ENCODE measurements around the gene NELFE. TPM values are rescaled to one million over a fixed set of nuclear protein-coding genes. Genes with fewer than 3 reads are reported as not detected.
"Not testable (repeated sequence)": the region's sequence is repeated elsewhere in the genome, so short reads cannot be mapped to it uniquely, and the experiment has no call there.

NELFE gene
- total RNA-seq, 1 donor from 2014 or later: 87.1 TPM

DNA sequence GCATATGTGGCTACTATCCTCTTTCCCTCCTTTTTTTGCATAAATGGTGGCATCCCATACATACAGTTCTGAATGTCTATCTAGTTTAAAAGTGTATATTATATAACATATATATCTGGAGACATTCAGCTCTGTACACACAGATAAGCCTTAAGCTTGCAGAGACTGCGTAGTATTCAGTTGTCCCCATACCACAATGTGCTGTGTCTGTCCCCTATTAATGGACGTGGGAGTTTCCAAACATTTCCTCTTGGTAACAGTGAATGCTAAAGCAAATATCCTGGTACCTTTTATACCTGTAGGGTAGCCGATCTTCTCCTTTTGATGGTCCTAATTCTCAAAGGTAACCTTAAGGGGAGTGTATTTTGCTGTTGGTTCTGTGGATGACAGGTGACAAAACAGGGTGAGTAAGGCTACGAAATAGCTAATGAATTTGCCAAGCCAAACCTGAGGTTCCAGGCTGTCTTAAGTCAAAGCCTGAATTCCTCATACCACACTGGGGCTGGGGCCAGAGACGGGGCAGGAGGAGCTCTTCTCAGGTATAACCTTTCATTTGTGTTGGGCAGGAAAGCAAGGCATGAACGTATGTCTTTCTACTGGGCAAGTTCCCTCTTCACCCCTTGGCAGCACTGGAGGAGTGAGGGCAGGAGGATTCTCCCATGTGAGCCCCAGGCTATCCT lies 39.0 kb downstream of the NELFE start:
- DNase-seq (ENCODE audit: low read depth): no peak

DNA sequence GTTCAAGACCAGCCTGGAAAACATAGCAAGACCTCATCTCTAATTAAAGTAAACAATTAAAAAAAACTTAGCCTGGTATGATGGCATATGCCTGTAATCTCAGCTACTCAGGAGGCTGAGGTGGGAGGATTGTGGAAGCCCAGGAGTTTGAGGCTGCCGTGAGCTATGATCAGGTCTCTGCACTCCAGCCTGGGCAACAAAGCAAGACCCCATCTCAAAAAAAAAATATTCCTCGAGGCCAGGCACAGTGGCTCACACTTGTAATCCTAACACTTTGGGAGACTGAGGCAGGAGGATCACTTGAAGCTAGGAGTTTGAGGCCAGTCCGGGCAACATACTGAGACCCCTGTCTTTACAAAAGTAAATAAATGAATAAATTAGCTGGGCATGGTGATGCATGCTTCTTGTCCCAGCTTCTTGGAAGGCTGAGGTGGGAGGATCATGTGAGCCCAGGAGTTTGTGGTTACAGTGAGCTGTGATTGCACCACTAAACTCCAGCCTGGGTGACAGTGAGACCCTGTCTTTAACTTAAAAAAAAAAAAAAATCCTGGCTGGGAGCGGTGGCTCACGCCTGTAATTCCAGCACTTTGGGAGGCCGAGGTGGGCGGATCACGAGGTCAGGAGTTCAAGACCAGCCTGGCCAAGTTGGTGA lies 40.6 kb downstream of the NELFE start:
- no peak for DNase-seq (ENCODE audit: low read depth)

DNA sequence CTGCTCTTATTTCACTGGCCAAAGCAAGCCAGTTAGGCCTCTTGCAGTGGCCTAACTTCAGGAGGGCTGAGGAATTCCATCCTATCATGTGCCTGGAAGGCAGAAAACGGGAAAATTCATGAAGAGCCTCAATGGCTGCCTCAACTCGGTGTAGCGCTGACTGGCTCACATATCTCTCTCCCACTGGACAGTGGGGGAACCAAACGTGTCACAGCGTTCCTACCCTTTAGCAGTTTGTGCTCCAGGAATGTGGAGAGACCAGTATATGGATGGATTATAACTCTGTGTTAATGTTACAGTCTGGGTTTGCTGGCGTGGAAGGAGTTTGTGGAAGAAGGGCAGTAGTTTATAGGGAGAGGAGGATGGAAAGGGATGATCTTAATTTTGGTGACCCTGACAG lies 43.0 kb downstream of the NELFE start:
- DNase-seq (ENCODE audit: low read depth): no peak

DNA sequence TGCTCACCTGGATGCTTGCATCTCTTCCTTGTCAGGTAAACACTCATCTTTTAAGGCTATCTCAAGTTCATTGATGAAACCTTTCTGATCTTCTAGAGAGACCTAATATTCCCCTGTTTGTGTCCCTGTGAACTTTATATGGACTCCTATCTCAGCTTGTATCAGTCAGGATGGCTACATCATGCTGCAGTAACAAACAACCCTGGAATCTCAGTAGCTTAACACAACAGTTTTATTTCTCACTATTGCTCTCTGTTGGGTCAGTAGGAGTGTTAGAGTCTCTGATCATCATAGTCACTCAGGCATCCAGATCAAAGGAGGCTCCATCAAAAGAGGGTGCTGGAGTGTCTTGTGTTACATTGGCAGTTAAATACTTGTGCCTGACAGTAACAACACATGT lies 43.4 kb downstream of the NELFE start:
- DNase-seq (ENCODE audit: low read depth): no peak

DNA sequence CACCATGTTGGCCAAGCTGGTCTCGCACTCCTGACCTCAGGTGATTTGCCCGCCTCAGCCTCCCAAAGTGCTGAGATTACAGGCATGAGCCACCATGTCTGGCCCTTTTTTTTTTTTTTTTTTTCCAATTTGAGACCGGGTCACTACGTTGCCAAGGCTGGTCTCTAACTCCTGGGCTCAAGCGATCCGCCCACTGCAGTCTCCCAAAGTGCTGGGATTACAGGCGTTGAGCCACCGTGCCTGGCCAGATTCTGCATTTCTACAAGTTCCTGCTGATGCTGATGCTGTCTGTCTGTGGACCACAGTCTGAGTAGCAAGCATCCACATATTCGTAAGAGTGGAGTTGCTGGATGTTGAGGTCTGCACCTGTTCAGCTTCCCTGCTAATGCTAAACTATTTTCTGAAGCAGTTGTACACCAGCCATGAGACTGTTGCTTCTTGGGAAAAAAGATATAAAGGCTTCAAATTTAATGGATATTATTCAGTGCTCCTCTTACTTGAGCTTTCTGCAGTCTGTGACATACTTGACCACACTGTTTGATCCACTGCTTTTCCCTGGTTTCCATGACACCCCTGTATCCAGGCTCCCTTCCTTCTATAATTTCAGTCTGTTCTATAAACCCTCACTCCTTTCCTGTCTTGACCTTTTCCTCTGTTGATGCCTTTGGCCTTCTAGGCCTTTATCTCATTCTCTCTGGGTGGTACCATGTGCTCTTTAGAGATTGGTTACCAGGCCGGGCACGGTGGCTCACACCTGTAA lies 46.8 kb downstream of the NELFE start:
- no peak for DNase-seq (ENCODE audit: low read depth)

DNA sequence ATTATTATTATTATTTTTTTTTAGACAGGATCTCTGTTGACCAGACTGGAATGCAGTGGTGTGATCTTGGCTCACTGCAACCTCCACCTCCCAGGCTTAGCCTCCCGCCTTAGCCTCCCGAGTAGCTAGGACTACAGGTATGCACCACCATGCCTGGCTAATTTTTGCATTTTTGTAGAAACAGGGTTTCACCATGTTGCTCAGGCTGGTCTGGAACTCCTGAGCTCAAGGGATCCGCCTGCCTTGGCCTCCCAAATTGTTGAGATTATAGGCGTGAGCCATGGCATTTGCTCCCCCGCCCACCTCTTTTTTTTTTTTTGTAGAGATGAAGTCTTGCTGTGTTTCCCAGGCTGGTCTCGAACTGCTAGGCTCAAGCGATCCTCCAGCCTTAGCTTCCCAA lies 49.5 kb downstream of the NELFE start:
- DNase-seq (ENCODE audit: low read depth): not testable (repeated sequence)

DNA sequence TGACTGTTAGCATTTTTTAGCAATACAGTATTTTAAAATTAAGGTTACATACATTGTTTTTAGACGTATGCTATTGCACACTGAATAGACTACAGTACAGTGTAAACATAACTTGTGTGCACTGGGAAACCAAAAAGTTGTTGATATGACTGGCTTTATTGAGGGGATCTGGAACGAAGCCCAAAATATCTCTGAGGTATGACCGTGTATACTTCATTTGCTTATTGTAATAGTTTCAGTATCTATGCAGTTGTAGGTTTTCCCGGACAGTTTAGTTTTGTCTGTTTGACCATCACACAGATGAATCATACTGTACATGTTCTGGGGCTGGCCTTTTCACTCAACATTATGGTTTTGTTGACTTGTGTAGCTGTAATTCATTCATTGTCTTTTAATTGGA lies 50.0 kb downstream of the NELFE start:
- DNase-seq (ENCODE audit: low read depth): no peak

DNA sequence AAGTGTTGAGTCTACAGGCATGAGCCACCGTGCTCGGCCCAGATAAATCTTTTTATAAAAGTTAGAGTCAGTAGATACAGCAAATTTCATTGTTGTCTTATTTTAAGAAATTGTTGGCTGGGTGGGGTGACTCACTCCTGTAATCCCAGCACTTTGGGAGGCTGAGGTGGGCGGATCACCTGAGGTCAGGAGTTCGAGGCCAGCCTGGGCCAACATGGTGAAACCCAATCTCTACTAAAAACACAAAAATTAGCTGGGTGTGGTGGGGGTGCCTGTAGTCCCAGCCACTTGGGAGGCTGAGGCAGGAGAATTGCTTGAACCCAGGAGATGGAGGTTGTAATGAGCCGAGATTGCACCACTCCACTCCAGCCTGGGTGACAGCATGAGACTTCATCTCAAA lies 50.5 kb downstream of the NELFE start:
- not testable (repeated sequence) for DNase-seq (ENCODE audit: low read depth)

DNA sequence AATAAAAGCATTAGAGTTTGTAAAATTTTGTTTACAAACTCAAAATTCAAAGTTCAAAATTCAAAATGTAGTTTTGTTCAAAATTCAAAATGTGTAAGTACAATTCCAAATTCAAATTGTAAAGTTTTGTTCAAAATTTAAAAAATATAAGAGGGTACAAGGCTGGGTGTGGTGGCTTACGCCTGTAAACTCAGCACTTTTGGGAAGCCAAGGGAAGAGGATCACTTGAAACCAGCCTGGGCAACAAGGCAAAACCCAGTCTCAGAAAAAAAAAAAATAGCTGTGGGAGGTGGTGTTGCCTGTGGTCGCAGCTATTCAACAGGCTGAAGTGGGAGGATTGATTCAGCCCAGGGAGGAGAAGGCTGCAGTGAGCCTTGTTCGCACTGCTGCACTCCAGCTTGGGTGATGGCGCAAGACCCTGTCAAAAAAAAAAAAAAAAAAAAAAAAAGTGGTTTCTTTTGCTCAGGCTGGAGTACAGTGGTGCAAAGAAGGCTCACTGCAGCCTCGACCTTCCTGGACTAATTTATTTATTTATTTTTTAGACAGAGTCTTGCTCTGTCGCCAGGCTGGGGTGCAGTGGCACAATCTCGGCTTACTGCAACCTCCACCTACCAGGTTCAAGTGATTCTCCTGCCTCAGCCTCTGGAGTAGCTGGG lies 51.5 kb downstream of the NELFE start:
- peak; percentile 43 for DNase-seq (ENCODE audit: low read depth)

DNA sequence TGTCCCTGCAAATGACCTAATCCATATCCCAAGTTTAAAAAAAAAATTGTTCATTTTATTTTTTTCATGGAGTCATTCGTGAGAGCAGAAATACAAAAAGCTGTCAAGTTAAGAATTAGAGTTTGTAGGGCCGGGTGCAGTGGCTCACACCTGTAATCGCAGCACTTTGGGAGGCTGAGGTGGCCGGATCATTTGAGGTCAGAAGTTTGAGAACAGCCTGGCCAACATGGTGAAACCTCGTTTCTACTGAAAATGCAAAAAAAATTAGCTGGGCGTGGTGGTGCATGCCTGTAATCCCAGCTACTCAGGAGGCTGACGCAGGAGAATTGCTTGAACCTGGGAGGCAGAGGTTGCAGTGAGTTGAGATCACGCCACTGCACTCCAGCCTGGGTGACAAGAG lies 52.0 kb downstream of the NELFE start:
- DNase-seq (ENCODE audit: low read depth): not testable (repeated sequence)

DNA sequence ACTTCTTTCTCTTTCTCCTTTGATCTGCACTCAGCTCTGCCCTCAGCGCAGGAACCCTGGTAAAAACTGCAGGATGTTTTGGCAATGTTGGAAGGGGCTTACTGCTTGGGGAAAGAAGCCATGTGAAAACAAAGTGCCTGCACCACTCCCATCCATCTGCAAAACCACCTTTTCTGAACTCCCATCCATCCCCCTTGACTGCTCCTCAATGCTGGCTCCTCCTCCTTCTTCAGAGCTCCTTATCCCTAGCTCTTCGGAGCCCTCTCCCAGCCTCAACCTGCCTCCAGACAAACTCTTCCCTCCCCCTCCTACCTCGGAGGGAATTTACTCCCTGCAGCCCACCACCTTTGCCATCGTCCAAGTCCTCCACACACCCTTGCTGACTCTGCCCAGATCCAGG lies 52.6 kb downstream of the NELFE start:
- DNase-seq (ENCODE audit: low read depth): no peak

DNA sequence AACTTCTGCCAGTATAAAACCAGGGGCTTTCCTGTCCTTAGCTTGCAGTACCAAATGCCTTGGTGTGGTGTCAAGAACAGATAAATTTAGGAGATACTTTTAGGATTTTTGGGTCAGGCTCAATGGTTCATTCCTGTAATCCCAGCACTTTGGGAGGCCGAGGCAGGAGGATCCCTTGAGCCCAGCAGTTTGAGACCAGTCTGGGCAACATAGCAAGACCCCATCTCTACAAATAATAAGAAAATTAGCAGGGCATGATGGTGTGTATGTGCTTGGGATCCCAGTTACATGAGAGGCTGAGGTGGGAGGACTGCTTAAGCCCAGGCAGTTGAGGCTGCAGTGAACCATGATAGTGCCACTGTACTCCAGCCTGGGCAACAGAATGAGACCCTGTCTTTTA lies 53.7 kb downstream of the NELFE start:
- no peak for DNase-seq (ENCODE audit: low read depth)

DNA sequence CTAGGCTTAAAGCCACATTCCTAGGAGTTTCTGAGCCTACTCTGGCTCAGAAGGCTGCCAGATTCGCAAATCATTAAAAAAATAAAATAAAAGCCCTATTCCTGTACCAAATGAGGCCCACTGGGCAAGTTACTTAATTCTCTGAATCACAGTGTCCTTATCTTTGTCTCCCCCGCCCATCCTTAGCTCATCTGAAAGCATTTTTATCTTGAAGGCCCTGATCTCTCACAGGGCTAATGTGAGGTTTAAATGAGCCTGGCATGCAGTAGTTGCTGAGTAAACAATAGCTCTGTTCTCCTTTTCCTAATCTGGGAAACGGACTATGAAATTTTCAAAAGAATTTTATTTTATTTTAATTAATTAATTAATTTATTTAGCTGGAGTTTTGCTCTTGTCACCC lies 54.8 kb downstream of the NELFE start:
- no peak for DNase-seq (ENCODE audit: low read depth)

MicroRNA genes within 50 kb of the gene (microRNA counts, 767-probe panel; counts per million panel counts)
- not detected for microRNA hsa-miR-1236

Small RNAs within 50 kb of the gene (microRNA-seq; reads per million reads assigned to microRNA genes)
- 0.48 reads per million for gene MIR1236

Other genes with a start within 250 kb of the NELFE start
- not detected in 2 replicates for gene LY6G6D, start 243.6 kb downstream of the NELFE start, total RNA-seq
- not detected in 2 replicates for gene LY6G6C, start 237.2 kb downstream of the NELFE start, total RNA-seq
- not detected in 2 replicates for gene MPIG6B, start 235.6 kb downstream of the NELFE start, total RNA-seq
- gene DDAH2, start 229.7 kb downstream of the NELFE start, total RNA-seq: 120 and 142 TPM in 2 replicates
- 257 and 425 TPM in 2 replicates for gene CLIC1, start 222.4 kb downstream of the NELFE start, total RNA-seq
- gene MSH5, start 219.0 kb downstream of the NELFE start, total RNA-seq: 7.4 and 8.4 TPM in 2 replicates
- gene SAPCD1, start 196.3 kb downstream of the NELFE start, total RNA-seq: 0.94 TPM in 1 of 2 replicates, not detected in the other
- gene VWA7, start 181.6 kb downstream of the NELFE start, total RNA-seq: 1.3 TPM in 1 of 2 replicates, not detected in the other
- 56.4 and 62.2 TPM in 2 replicates for gene VARS1, start 163.2 kb downstream of the NELFE start, total RNA-seq
- gene LSM2, start 152.0 kb downstream of the NELFE start, total RNA-seq: 28.7 and 38.8 TPM in 2 replicates
- gene HSPA1L, start 143.7 kb downstream of the NELFE start, total RNA-seq: 2.6 and 3.6 TPM in 2 replicates
- 109 and 131 TPM in 2 replicates for gene HSPA1A, start 143.4 kb downstream of the NELFE start, total RNA-seq
- gene HSPA1B, start 131.2 kb downstream of the NELFE start, total RNA-seq: 86.3 and 98.7 TPM in 2 replicates
- 128 and 187 TPM in 2 replicates for gene NEU1, start 96.2 kb downstream of the NELFE start, total RNA-seq
- gene SLC44A4, start 80.0 kb downstream of the NELFE start, total RNA-seq: 0.11 and 0.16 TPM in 2 replicates
- gene EHMT2, start 61.3 kb downstream of the NELFE start, total RNA-seq: 33.7 and 36.4 TPM in 2 replicates
- gene ZBTB12, start 56.9 kb downstream of the NELFE start, total RNA-seq: 2.7 and 3.3 TPM in 2 replicates
- 7.0 and 7.5 TPM in 2 replicates for gene C2, start 31.3 kb downstream of the NELFE start, total RNA-seq
- 1.8 and 6.6 TPM in 2 replicates for gene CFB, start 12.9 kb downstream of the NELFE start, total RNA-seq
- gene SKIC2, start 204 bp upstream of the NELFE start, total RNA-seq: 32.1 and 37.3 TPM in 2 replicates
- gene DXO, start 13.2 kb upstream of the NELFE start, total RNA-seq: 28.7 and 32.3 TPM in 2 replicates
- 3.5 and 4.2 TPM in 2 replicates for gene C4A, start 23.1 kb upstream of the NELFE start, total RNA-seq
- 3.0 and 6.7 TPM in 2 replicates for gene C4B, start 55.8 kb upstream of the NELFE start, total RNA-seq
- not detected in 2 replicates for gene CYP21A2, start 79.4 kb upstream of the NELFE start, total RNA-seq
- gene TNXB, start 150.4 kb upstream of the NELFE start, total RNA-seq: 0.16 and 0.36 TPM in 2 replicates
- 26.4 and 34.7 TPM in 2 replicates for gene ATF6B, start 169.3 kb upstream of the NELFE start, total RNA-seq
- 4.7 and 6.8 TPM in 2 replicates for gene FKBPL, start 171.3 kb upstream of the NELFE start, total RNA-seq
- not detected in 2 replicates for gene PRRT1, start 193.0 kb upstream of the NELFE start, total RNA-seq
- 20.4 and 33.4 TPM in 2 replicates for gene PPT2, start 195.2 kb upstream of the NELFE start, total RNA-seq
- 1.4 and 2.2 TPM in 2 replicates for gene EGFL8, start 205.6 kb upstream of the NELFE start, total RNA-seq
- 68.2 and 79.2 TPM in 2 replicates for gene AGPAT1, start 217.1 kb upstream of the NELFE start, total RNA-seq
- gene RNF5, start 219.4 kb upstream of the NELFE start, total RNA-seq: 70.9 and 78.1 TPM in 2 replicates
- 0.86 and 0.88 TPM in 2 replicates for gene AGER, start 225.3 kb upstream of the NELFE start, total RNA-seq
- 25.1 and 29.0 TPM in 2 replicates for gene PBX2, start 231.2 kb upstream of the NELFE start, total RNA-seq
- gene GPSM3, start 233.7 kb upstream of the NELFE start, total RNA-seq: 0.27 TPM in 1 of 2 replicates, not detected in the other